ENCODE measurements around the gene ZDHHC1.
"Not testable (repeated sequence)": the region's sequence is repeated elsewhere in the genome, so short reads cannot be mapped to it uniquely, and the experiment has no call there.

ZDHHC1 gene

DNA sequence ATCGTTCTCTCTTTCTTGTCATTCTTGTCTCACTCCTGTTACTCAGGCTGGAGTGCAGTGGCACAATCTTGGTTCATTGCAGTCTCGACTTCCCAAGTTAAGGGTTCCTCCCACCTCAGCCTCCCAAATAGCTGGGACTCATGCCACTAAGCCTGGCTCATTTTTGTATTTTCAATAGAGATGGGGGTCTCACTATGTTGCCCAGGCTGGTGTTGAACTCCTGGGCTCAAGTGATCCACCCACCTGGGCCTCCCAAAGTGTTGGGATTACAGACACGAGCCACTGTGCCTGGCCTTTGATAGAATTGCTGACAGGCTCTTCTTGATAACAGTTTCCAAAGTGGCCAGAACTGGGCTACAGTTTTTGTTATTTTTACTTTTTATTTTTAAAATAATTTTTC, 55.2 kb downstream of the ZDHHC1 start:
- Histone ChIP-seq H3K4me1 (ENCODE audit: insufficient read depth, low read length) (no peaks in the 10 kb centered on the region), H3K9me3 (ENCODE audit: insufficient read depth, low read depth, low read length) (no peaks in the 10 kb centered on the region), H3K27ac (ENCODE audit: low read length) (no peak overlapping the region), H3K27me3 (ENCODE audit: insufficient read depth, low read length) (peaks cover 15% of the 10 kb centered on the region), H3K9ac (ENCODE audit: low read depth, low read length) (no peak overlapping the region), H3K4me3 (ENCODE audit: low read length) (no peak overlapping the region), H3K36me3 (ENCODE audit: insufficient read depth, low read depth, low read length) (no peaks in the 10 kb centered on the region)

DNA sequence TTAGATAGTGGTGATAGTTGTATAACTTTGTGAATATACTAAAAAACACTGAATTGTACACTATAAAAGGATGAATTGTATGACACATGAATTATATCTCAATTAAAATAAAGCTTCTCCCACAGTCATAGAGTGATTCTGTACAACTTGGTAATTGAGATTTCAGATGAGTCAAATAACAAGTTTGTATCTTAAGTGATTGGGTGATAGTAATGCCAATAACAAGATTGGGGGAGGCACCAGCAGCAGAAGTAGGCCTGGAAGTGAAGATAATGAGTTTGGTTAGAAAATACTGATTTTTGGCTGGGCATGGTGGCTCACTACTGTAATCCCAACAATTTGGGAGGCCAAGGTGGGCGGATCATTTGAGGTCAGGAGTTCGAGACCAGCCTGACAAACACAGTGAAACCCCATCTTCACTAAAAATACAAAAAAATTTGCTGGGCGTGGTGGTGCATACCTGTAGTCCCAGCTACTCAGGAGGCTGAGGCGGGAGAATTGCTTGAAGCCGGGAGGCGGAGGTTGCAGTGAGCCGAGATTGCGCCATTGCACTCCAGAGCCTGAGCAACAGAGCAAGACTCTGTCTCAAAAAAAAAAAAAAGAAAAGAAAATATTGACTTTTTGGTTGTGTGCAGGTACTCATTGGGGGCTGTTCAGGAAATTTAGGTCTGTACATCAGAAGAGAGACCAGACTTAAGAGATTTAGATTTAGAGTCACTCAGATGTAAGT, 56.6 kb downstream of the ZDHHC1 start:
- H3K27ac ChIP-seq (ENCODE audit: low read length); H3K36me3 ChIP-seq (ENCODE audit: insufficient read depth, low read depth, low read length): not testable (repeated sequence)
- peaks cover 15% of the 10 kb centered on the region for H3K27me3 ChIP-seq (ENCODE audit: insufficient read depth, low read length)

DNA sequence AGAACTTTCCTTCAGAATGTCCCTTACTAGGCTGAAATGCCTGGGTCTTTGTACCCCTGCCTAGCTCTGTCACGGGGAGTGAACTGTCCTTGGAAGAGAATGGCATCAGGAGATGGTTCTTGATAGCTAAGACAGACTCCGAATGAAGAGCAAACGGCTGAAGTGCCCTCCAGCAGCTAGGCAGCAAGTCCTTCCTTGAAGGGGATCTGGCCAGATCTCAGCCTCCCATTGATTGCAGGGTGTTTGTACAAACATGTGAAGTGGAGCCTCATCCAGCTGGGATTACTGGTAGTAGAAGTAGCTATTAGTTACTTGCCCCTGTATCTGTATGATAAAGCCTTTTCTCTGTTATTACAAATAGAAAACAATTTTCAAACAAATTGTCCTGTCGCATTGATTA, 58.7 kb downstream of the ZDHHC1 start:
- Histone ChIP-seq H3K9ac (ENCODE audit: low read depth, low read length) (no peak overlapping the region), H3K36me3 (ENCODE audit: insufficient read depth, low read depth, low read length) (no peaks in the 10 kb centered on the region), H3K4me3 (ENCODE audit: low read length) (no peak overlapping the region), H3K27ac (ENCODE audit: low read length) (no peak overlapping the region), H3K27me3 (ENCODE audit: insufficient read depth, low read length) (no peaks in the 10 kb centered on the region), H3K9me3 (ENCODE audit: insufficient read depth, low read depth, low read length) (no peaks in the 10 kb centered on the region), H3K4me1 (ENCODE audit: insufficient read depth, low read length) (no peaks in the 10 kb centered on the region)

More for the DNA sequence above, 56.6 kb downstream of the ZDHHC1 start:
- not testable (repeated sequence) for H3K4me1 ChIP-seq (ENCODE audit: insufficient read depth, low read length); H3K9me3 ChIP-seq (ENCODE audit: insufficient read depth, low read depth, low read length); H3K9ac ChIP-seq (ENCODE audit: low read depth, low read length); H3K4me3 ChIP-seq (ENCODE audit: low read length)

DNA sequence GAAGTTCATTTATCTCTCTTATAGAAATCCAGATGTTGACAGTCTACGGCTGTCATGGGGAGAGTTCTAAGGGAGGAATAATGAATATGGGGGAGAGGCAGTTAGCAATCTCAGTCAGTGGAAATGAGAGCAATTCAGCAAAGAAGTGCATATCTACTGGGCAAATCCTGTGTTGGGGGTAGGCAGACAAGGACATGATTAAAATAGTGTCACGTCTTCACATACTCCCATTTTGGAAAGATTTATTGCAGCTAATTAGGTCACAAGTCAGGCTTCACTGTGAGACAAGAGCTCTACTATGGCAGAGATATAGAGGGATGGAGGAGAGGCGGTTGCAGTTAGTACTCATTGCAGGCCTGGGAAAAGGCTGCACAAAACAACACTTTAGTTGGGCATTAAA, 59.9 kb downstream of the ZDHHC1 start:
- Histone ChIP-seq H3K4me1 (ENCODE audit: insufficient read depth, low read length) (no peaks in the 10 kb centered on the region), H3K27me3 (ENCODE audit: insufficient read depth, low read length) (no peaks in the 10 kb centered on the region), H3K9ac (ENCODE audit: low read depth, low read length) (no peak overlapping the region), H3K4me3 (ENCODE audit: low read length) (no peak overlapping the region), H3K36me3 (ENCODE audit: insufficient read depth, low read depth, low read length) (no peaks in the 10 kb centered on the region), H3K9me3 (ENCODE audit: insufficient read depth, low read depth, low read length) (no peaks in the 10 kb centered on the region), H3K27ac (ENCODE audit: low read length) (no peak overlapping the region)

DNA sequence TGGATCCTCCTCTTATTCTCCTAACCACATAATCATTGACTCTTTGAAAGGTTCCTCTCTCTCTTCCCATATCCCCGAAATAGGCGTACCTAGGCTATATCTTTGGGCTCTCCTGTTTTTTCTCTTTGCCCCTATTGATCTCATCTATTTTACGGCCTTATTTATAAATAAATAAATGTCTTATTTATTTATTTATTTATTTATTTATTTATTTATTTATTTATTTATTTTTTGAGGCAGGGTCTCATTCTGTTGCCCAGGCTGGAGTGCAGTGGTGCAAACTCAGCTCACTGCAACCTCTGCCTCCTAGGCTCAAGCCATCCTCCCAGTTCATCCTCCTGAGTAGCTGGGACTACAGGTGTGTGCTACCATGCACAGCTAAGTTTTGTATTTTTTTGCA, 63.8 kb downstream of the ZDHHC1 start:
- H3K4me3 ChIP-seq (ENCODE audit: low read length); H3K9ac ChIP-seq (ENCODE audit: low read depth, low read length); H3K36me3 ChIP-seq (ENCODE audit: insufficient read depth, low read depth, low read length); H3K4me1 ChIP-seq (ENCODE audit: insufficient read depth, low read length); H3K27ac ChIP-seq (ENCODE audit: low read length); H3K9me3 ChIP-seq (ENCODE audit: insufficient read depth, low read depth, low read length); H3K27me3 ChIP-seq (ENCODE audit: insufficient read depth, low read length): not testable (repeated sequence)

DNA sequence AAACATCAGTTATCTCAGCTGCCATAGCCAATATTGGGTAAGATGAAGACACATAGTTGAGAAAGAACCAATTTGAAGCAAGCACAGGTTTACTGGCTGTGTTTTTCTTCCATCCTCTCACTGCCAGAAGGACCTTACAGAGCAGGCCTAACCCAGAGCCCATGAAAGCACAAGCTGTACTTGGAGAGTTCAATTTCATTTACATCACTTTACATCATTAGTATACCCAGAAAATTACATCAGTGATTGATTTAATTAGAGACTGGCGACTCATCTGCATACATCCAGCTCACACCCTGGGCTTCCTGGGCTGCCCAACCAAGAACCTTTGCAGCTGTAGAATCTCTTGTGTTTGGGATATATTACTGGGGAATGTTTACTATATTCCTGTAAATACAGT, 66.0 kb downstream of the ZDHHC1 start:
- Histone ChIP-seq H3K9ac (ENCODE audit: low read depth, low read length) (no peak overlapping the region), H3K27me3 (ENCODE audit: insufficient read depth, low read length) (0 out of 2 replicates have a peak, but pooled peaks cover 4% of the 10 kb centered on the region), H3K36me3 (ENCODE audit: insufficient read depth, low read depth, low read length) (no peaks in the 10 kb centered on the region), H3K27ac (ENCODE audit: low read length) (no peak overlapping the region), H3K9me3 (ENCODE audit: insufficient read depth, low read depth, low read length) (no peaks in the 10 kb centered on the region), H3K4me1 (ENCODE audit: insufficient read depth, low read length) (no peaks in the 10 kb centered on the region), H3K4me3 (ENCODE audit: low read length) (no peak overlapping the region)

DNA sequence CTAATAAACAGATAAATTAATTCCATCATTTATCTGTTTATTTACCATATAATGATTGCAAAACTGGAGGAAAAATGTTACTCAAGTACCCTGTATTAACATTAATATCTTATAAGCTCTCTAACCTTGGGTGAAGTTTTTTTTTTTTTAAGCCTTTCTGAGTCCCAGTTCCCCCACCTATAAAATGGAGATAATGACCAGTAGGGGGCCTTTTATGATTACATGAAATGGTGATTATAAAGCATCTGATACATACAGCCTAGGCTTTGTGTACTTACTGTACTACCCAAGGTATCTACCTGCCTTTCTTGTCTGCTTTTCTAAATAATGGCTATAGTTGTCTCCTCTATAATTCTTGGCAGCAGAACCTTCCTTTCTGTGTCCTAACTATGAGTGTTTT, 67.1 kb downstream of the ZDHHC1 start:
- Histone ChIP-seq H3K4me1 (ENCODE audit: insufficient read depth, low read length) (no peaks in the 10 kb centered on the region), H3K9ac (ENCODE audit: low read depth, low read length) (no peak overlapping the region), H3K27ac (ENCODE audit: low read length) (no peak overlapping the region), H3K27me3 (ENCODE audit: insufficient read depth, low read length) (0 out of 2 replicates have a peak, but pooled peaks cover 5% of the 10 kb centered on the region), H3K4me3 (ENCODE audit: low read length) (no peak overlapping the region), H3K9me3 (ENCODE audit: insufficient read depth, low read depth, low read length) (no peaks in the 10 kb centered on the region), H3K36me3 (ENCODE audit: insufficient read depth, low read depth, low read length) (no peaks in the 10 kb centered on the region)

DNA sequence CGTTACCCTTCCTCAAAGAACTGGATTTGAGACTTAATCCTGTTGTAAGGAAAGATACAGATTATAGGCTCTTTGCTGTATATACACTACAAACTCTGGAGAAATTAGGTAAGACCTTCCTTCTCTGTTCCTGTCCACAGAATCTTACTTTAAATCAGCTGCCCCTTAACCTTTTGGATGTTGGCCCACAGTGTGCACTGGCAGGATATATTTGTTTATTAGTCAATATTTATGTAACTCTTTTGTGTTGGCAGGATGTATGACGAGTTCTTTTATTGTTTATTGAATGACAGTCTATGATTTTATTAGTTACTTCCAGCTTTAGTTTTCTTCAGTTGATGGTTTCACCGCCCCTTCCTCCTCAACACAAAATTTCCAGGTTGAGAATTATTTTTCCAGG, 69.9 kb downstream of the ZDHHC1 start:
- Histone ChIP-seq H3K4me1 (ENCODE audit: insufficient read depth, low read length) (no peaks in the 10 kb centered on the region), H3K4me3 (ENCODE audit: low read length) (no peak overlapping the region), H3K27ac (ENCODE audit: low read length) (no peak overlapping the region), H3K9ac (ENCODE audit: low read depth, low read length) (no peak overlapping the region), H3K36me3 (ENCODE audit: insufficient read depth, low read depth, low read length) (no peaks in the 10 kb centered on the region), H3K9me3 (ENCODE audit: insufficient read depth, low read depth, low read length) (no peaks in the 10 kb centered on the region), H3K27me3 (ENCODE audit: insufficient read depth, low read length) (0 out of 2 replicates have a peak, but pooled peaks cover 5% of the 10 kb centered on the region)

DNA sequence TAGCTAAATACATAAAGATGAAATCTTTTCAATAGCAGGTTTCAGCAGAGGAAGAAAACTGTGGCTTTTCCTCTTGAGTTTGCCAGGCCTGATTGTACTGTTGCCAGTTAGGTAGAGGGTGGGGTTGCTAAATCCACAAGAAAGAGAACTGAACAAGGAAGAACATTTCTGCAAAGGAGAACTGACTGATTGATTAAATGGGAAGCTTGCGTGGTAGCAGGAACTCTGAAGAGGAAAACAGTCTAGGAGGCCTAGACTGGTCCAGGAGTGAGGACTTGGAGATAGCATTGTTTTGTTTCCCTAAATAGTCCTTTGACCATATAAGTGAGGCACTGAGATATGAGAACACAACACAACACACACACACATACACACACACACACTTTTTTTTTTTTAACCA, 70.9 kb downstream of the ZDHHC1 start:
- Histone ChIP-seq H3K4me1 (ENCODE audit: insufficient read depth, low read length) (no peaks in the 10 kb centered on the region), H3K4me3 (ENCODE audit: low read length) (no peak overlapping the region), H3K27me3 (ENCODE audit: insufficient read depth, low read length) (0 out of 2 replicates have a peak, but pooled peaks cover 5% of the 10 kb centered on the region), H3K9me3 (ENCODE audit: insufficient read depth, low read depth, low read length) (no peaks in the 10 kb centered on the region), H3K9ac (ENCODE audit: low read depth, low read length) (no peak overlapping the region), H3K36me3 (ENCODE audit: insufficient read depth, low read depth, low read length) (no peaks in the 10 kb centered on the region), H3K27ac (ENCODE audit: low read length) (no peak overlapping the region)
